Activated CD4-positive, CD25-positive, alpha-beta regulatory T cell (primary cell): Measurements from ENCODE around the gene SOS1.
"Not testable (repeated sequence)": the region's sequence is repeated elsewhere in the genome, so short reads cannot be mapped to it uniquely, and the experiment has no call there.

Source experiments
- DNase-seq, 4 experiments: peaks; one replicate each; lab custom pipeline; 2025; lab: John Stamatoyannopoulos, UW

Gene SOS1

GRCh38 chr2:39138837-39139211 is 18.0 kb upstream of the SOS1 start:
- DNase-seq: no peak

GRCh38 chr2:39138187-39138836 is 17.5 kb upstream of the SOS1 start:
- DNase-seq: not testable (repeated sequence)

GRCh38 chr2:39136799-39137198 is 15.9 kb upstream of the SOS1 start:
- DNase-seq: no peak

- DNase-seq: no peak
Measured at GRCh38 chr2:39135690-39136259, 14.9 kb upstream of the SOS1 start.

GRCh38 chr2:39133215-39133851 is 12.5 kb upstream of the SOS1 start:
- DNase-seq: no peak

GRCh38 chr2:39128919-39129391 is 8.1 kb upstream of the SOS1 start:
- DNase-seq: peak; percentile 7 to 34 (median 26)

GRCh38 chr2:39127973-39128372 is 7.1 kb upstream of the SOS1 start:
- peak in 3 of 4 experiments; percentile 2 to 14 (median 8) for DNase-seq

- no peak for DNase-seq
Measured at GRCh38 chr2:39124746-39125057, 3.9 kb upstream of the SOS1 start.

- DNase-seq: peak; percentile 75 to 96 (median 92)
Measured at GRCh38 chr2:39124000-39124745, 3.3 kb upstream of the SOS1 start.

GRCh38 chr2:39123436-39123999 is 2.7 kb upstream of the SOS1 start:
- no peak for DNase-seq

GRCh38 chr2:39121523-39122063 is 742 bp upstream of the SOS1 start:
- DNase-seq: no peak

GRCh38 chr2:39120521-39120770 is 405 bp downstream of the SOS1 start:
- no peak for DNase-seq

GRCh38 chr2:39119732-39120520 is 925 bp downstream of the SOS1 start:
- peak; percentile 19 to 59 (median 37) for DNase-seq

GRCh38 chr2:39118786-39119499 is 1.9 kb downstream of the SOS1 start:
- no peak for DNase-seq

GRCh38 chr2:39115556-39115955 is 5.3 kb downstream of the SOS1 start:
- DNase-seq: no peak

- no peak for DNase-seq
Measured at GRCh38 chr2:39114771-39115170, 6.1 kb downstream of the SOS1 start.

GRCh38 chr2:39109537-39109936 is 11.3 kb downstream of the SOS1 start:
- DNase-seq: no peak

- DNase-seq: no peak
Measured at GRCh38 chr2:39108377-39108776, 12.5 kb downstream of the SOS1 start.

GRCh38 chr2:39107724-39108273 is 13.1 kb downstream of the SOS1 start:
- no peak for DNase-seq

- DNase-seq: no peak
Measured at GRCh38 chr2:39107156-39107555, 13.7 kb downstream of the SOS1 start.
